Small intestine (tissue), 7 donors: Measurements from ENCODE around the gene CHD9. TPM values are rescaled to one million over a fixed set of nuclear protein-coding genes. Genes with fewer than 3 reads are reported as not detected.
"Not testable (repeated sequence)": the region's sequence is repeated elsewhere in the genome, so short reads cannot be mapped to it uniquely, and the experiment has no call there.

Experiments
- DNase-seq, 2 donors: peaks; one replicate each; pipeline versions ENCODE4 v3.0.0 to v3.0.0-alpha.2; 2013
- FAIRE-seq: peaks from 2 replicates; lab custom pipeline; 2012; peaks lifted over from hg19 to GRCh38; lab: Jason Lieb, UNC
- H3K27ac ChIP-seq, 3 donors: one replicate each; pipeline ENCODE4 v1.5.1; 2013; ENCODE audit warnings: low read length in 2 of 3, mild to moderate bottlenecking in 2 of 3, control low read depth in 1 of 3, inconsistent platforms in 1 of 3, low read depth in 1 of 3, moderate library complexity in 1 of 3
- H3K27me3 ChIP-seq, 3 donors: one replicate each; pipeline ENCODE4 v1.6.1; 2013; ENCODE audit warnings: low read length in 3 of 3, inconsistent platforms in 1 of 3; ENCODE audit not compliant: control insufficient read depth in 3 of 3, insufficient read depth in 3 of 3
- H3K36me3 ChIP-seq, 3 donors: one replicate each; pipeline ENCODE4 v1.6.1; 2013; ENCODE audit warnings: low read length in 3 of 3, inconsistent platforms in 1 of 3, low read depth in 1 of 3, mild to moderate bottlenecking in 1 of 3, moderate library complexity in 1 of 3; ENCODE audit not compliant: control insufficient read depth in 3 of 3, insufficient read depth in 2 of 3
- H3K4me1 ChIP-seq, 3 donors: one replicate each; pipeline ENCODE4 v1.6.1; 2013; ENCODE audit warnings: low read length in 2 of 3, inconsistent platforms in 1 of 3, low read depth in 1 of 3, mild to moderate bottlenecking in 1 of 3, moderate library complexity in 1 of 3; ENCODE audit not compliant: control insufficient read depth in 3 of 3, insufficient read depth in 2 of 3
- H3K4me3 ChIP-seq, 3 donors: one replicate each; pipeline ENCODE4 v1.5.1; 2013; ENCODE audit warnings: low read length in 3 of 3, control low read depth in 1 of 3, inconsistent platforms in 1 of 3, low read depth in 1 of 3, mild to moderate bottlenecking in 1 of 3, moderate library complexity in 1 of 3
- H3K9me3 ChIP-seq, 2 donors: one replicate each; pipeline ENCODE4 v1.6.1; 2013; ENCODE audit warnings: low read depth in 1 of 2, low read length in 1 of 2; ENCODE audit not compliant: control insufficient read depth in 2 of 2, insufficient read depth in 1 of 2
- WGBS, 3 donors: extraction: QIAGEN DNeasy Blood & Tissue Kit; methylation state at CpG; one replicate each; pipeline ENCODE4 v1.1.7; 2013; 5-methylcytosine and 5-hydroxymethylcytosine counted together
- polyA plus RNA-seq, 4 donors: library from polyadenylated mRNA; stranded (reverse) in 3 of 4; unstranded in 1 of 4; fragments of 200-250 nt in 3 of 4; fragments of 120-200 nt in 1 of 4; gene quantifications; one replicate each; pipeline versions ENCODE4 v1.2.1 to v1.2.3, GENCODE V29; 2013
- donor health status: healthy with polysubstance abuse.
- donor health status: control.
- donor health status: control.
- donor health status: Bipolar disorder and iron deficiency.
- donor health status: healthy.

CHD9 gene
- polyA plus RNA-seq, 4 donors = 7.6 to 33.5 (median 11.2) TPM

DNA sequence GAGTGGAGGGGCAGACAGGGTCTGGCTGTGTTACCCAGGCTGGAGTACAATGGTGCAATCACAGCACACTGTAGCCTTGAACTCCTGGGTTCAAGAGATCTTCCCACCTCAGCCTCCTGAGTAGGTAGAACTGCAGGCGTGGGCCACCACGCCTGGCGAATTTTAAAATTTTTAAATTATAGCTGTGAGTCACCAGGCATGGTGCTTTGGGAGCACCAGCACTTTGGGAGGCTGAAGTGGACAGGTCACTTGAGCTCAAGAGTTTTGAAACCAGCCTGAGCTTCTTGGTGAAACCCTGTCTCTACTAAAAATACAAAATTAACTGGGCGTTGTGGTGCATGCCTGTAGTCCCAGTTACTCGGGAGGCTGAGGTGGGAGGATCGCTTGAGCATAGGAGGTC is 114.0 kb downstream of the CHD9 start:
- Histone ChIP-seq H3K9me3 (no peaks in the 10 kb centered on the region), H3K4me3 (no peak overlapping the region), H3K27ac (no peak overlapping the region), H3K27me3 (no peaks in the 10 kb centered on the region), H3K36me3 (peaks cover 0 to 7% (median 2%) of the 10 kb centered on the region in 3 donors), H3K4me1 (no peaks in the 10 kb centered on the region)
- FAIRE-seq (no peak), DNase-seq (no peak)
- 96 to 98% (median 98%) methylated on average over 6 of the region's 6 CpGs for WGBS, 3 donors

DNA sequence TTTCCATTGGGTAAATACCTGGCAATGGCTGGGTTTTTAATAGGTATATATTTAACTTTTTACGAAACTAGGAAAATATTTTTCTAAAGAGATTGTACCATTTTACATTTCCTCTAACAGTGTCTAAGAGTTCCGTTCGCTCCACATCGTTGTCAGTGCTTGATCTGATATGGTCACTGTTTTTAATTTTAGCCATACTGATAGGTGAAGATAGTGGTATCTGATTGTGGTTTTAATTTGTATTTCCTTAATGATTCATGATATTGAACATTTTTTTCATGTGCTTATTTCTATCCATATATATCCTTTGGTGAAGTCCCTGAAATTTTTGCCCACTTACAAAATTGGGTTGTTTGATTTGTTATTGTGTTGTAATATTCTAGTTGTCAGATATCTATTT is 117.7 kb downstream of the CHD9 start:
- FAIRE-seq (no peak), DNase-seq (no peak)
- WGBS, 3 donors = 77 to 91% (median 79%) methylated on average over 4 of the region's 4 CpGs
- no peak overlapping the region for H3K4me3 ChIP-seq
- no peaks in the 10 kb centered on the region for H3K27me3 ChIP-seq
- no peaks in the 10 kb centered on the region for H3K4me1 ChIP-seq
- H3K36me3 ChIP-seq = peaks cover 0 to 8% (median 2%) of the 10 kb centered on the region in 3 donors
- H3K27ac ChIP-seq = no peak overlapping the region
- no peaks in the 10 kb centered on the region for H3K9me3 ChIP-seq

DNA sequence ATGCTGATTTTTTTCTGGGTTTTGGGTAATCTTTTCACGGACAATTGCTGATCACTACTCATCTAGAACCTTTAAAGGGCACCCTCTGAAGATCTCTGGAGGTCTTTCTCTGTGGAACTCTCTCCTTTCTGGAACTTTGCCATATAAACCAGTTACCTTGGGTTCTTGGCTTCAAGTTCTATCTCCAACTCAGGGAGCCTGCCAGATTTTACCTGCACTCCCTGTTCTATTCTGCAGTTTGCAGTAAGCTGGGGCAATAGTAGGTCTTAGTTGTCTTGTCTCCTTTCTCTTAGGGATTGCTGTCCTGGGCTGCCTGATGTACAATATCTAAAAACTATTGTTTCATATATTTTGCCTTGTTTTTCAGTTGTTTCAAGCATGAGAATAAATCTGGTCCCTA is 120.3 kb downstream of the CHD9 start:
- H3K36me3 ChIP-seq = peaks cover 0 to 5% (median 0%) of the 10 kb centered on the region in 3 donors
- no peak overlapping the region for H3K27ac ChIP-seq
- no peak overlapping the region for H3K4me3 ChIP-seq
- no peaks in the 10 kb centered on the region for H3K9me3 ChIP-seq
- FAIRE-seq = no peak
- no peaks in the 10 kb centered on the region for H3K4me1 ChIP-seq
- WGBS, 3 donors = 85 to 91% (median 87%) methylated on average over 1 of the region's 1 CpG
- no peak for DNase-seq
- H3K27me3 ChIP-seq = no peaks in the 10 kb centered on the region

- Histone ChIP-seq H3K27ac (no peak overlapping the region), H3K4me3 (no peak overlapping the region), H3K9me3 (no peaks in the 10 kb centered on the region), H3K4me1 (no peaks in the 10 kb centered on the region), H3K27me3 (no peaks in the 10 kb centered on the region), H3K36me3 (peaks cover 0 to 5% (median 0%) of the 10 kb centered on the region in 3 donors)
- no peak for FAIRE-seq
- DNase-seq = no peak
These were observed 121.6 kb downstream of the CHD9 start for GRCh38 chr16:53176434-53176833.

GRCh38 chr16:53183442-53183841 is 128.7 kb downstream of the CHD9 start:
- peaks cover 0 to 27% of the 10 kb centered on the region in 2 donors for H3K9me3 ChIP-seq
- H3K36me3 ChIP-seq = peaks cover 0 to 11% (median 5%) of the 10 kb centered on the region in 3 donors
- no peak for DNase-seq
- H3K4me3 ChIP-seq = no peak overlapping the region
- no peaks in the 10 kb centered on the region for H3K27me3 ChIP-seq
- FAIRE-seq = no peak
- WGBS, 3 donors = 77 to 90% (median 87%) methylated on average over 4 of the region's 4 CpGs
- H3K4me1 ChIP-seq = no peaks in the 10 kb centered on the region
- no peak overlapping the region for H3K27ac ChIP-seq

DNA sequence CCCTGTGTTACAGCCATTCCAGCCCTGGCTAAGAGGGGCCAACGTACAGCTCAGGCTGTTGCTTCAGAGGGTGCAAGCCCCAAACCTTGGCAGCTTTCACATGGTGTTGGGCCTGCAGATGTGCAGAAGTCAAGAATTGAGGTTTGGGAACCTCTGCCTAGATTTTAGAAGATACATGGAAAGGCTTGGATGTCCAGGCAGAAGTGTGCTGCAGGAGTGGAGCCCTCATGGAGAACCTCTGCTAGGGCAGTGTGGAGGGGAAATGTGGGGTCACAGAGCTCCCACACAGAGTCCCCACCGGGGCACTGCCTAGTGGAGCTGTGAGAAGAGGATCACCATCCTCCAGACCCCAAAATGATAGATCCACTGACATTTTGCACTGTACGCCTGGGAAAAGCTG is 130.9 kb downstream of the CHD9 start:
- not testable (repeated sequence) for H3K4me3 ChIP-seq, H3K27me3 ChIP-seq, H3K4me1 ChIP-seq, FAIRE-seq, DNase-seq, H3K27ac ChIP-seq
- WGBS, 3 donors = 94 to 98% (median 95%) methylated on average over 3 of the region's 3 CpGs
- Histone ChIP-seq H3K9me3 (peaks cover 0 to 27% of the 10 kb centered on the region in 2 donors), H3K36me3 (peaks cover 0 to 10% (median 5%) of the 10 kb centered on the region in 3 donors)

DNA sequence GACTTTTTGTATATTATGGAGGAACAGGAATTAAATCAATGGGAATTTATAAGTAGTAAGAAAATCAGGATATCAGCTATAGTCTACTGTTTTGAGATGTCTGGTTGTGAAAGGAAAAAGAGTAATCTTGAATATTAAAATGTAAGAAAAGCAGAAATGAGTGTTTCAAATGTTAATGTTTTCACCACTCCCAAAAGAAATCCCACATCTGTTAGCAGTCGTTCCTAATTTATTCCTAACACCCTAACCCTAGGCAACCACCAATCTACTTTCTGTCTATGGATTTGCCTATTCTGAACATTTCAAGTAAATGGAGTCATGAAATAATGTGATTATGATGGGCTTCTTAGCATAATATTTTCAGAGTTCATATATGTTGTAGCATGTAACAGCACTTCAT is 133.0 kb downstream of the CHD9 start:
- Histone ChIP-seq H3K27ac (no peak overlapping the region), H3K4me1 (no peaks in the 10 kb centered on the region), H3K36me3 (peaks cover 0 to 10% (median 5%) of the 10 kb centered on the region in 3 donors), H3K27me3 (no peaks in the 10 kb centered on the region), H3K9me3 (peaks cover 0 to 27% of the 10 kb centered on the region in 2 donors), H3K4me3 (no peak overlapping the region)
- no peak for DNase-seq
- no peak for FAIRE-seq
- 87 to 100% (median 97%) methylated on average over 1 of the region's 1 CpG for WGBS, 3 donors

- FAIRE-seq (no peak), DNase-seq (no peak)
- Histone ChIP-seq H3K4me3 (no peak overlapping the region), H3K4me1 (no peaks in the 10 kb centered on the region), H3K27me3 (no peaks in the 10 kb centered on the region), H3K27ac (no peak overlapping the region), H3K36me3 (peaks cover 0 to 2% (median 0%) of the 10 kb centered on the region in 3 donors), H3K9me3 (peaks cover 0 to 7% of the 10 kb centered on the region in 2 donors)
- WGBS, 3 donors = 68 to 74% (median 74%) methylated on average over 1 of the region's 1 CpG
These were observed 136.6 kb downstream of the CHD9 start for GRCh38 chr16:53191413-53191812.

- H3K27ac ChIP-seq = no peak overlapping the region
- DNase-seq = no peak
- H3K4me3 ChIP-seq = no peak overlapping the region
- H3K4me1 ChIP-seq = no peaks in the 10 kb centered on the region
- H3K9me3 ChIP-seq = no peaks in the 10 kb centered on the region
- peaks cover 0 to 6% (median 4%) of the 10 kb centered on the region in 3 donors for H3K36me3 ChIP-seq
- no peak for FAIRE-seq
- no peaks in the 10 kb centered on the region for H3K27me3 ChIP-seq
These were observed 144.1 kb downstream of the CHD9 start for GRCh38 chr16:53198933-53199332.
